ENCODE results near the gene TMEM50B. TPM values are rescaled to one million over a fixed set of nuclear protein-coding genes. Genes with fewer than 3 reads are reported as not detected.
"Not testable (repeated sequence)": the region's sequence is repeated elsewhere in the genome, so short reads cannot be mapped to it uniquely, and the experiment has no call there.

The TMEM50B gene
- total RNA-seq, 1 donor from 2014 or later, result 22.3 TPM

- no peak for DNase-seq (ENCODE audit: low spot score)
These were observed 46.8 kb downstream of the TMEM50B start for GRCh38 chr21:33433001-33433400.

GRCh38 chr21:33432496-33432895 lies 47.3 kb downstream of the TMEM50B start:
- no peak for ATAC-seq
- no peak for DNase-seq (ENCODE audit: low spot score)

More at GRCh38 chr21:33433001-33433400, 46.8 kb downstream of the TMEM50B start:
- ATAC-seq, result no peak

- ATAC-seq (no peak), DNase-seq (ENCODE audit: low spot score) (no peak)
These were observed 48.9 kb downstream of the TMEM50B start for GRCh38 chr21:33430858-33431257.

- no peak for DNase-seq (ENCODE audit: low spot score)
These were observed 51.1 kb downstream of the TMEM50B start for GRCh38 chr21:33428669-33429068.

GRCh38 chr21:33427051-33427450 lies 52.7 kb downstream of the TMEM50B start:
- DNase-seq (ENCODE audit: low spot score), result no peak
- no peak for ATAC-seq

More at GRCh38 chr21:33428669-33429068, 51.1 kb downstream of the TMEM50B start:
- ATAC-seq, result peak; percentile 44

- no peak for DNase-seq (ENCODE audit: low spot score)
These were observed 53.9 kb downstream of the TMEM50B start for GRCh38 chr21:33425825-33426224.

GRCh38 chr21:33424214-33424613 lies 55.6 kb downstream of the TMEM50B start:
- ATAC-seq, result no peak
- DNase-seq (ENCODE audit: low spot score), result no peak

More at GRCh38 chr21:33425825-33426224, 53.9 kb downstream of the TMEM50B start:
- ATAC-seq, result peak; percentile 40

GRCh38 chr21:33421713-33422393 lies 57.9 kb downstream of the TMEM50B start:
- no peak for DNase-seq (ENCODE audit: low spot score)
- ATAC-seq, result no peak

GRCh38 chr21:33419538-33420123 lies 60.1 kb downstream of the TMEM50B start:
- ATAC-seq, result peak; percentile 38
- DNase-seq (ENCODE audit: low spot score), result no peak

- no peak for DNase-seq (ENCODE audit: low spot score)
- peak; percentile 39 for ATAC-seq
These were observed 61.1 kb downstream of the TMEM50B start for GRCh38 chr21:33418691-33419090.

- ATAC-seq (no peak), DNase-seq (ENCODE audit: low spot score) (no peak)
These were observed 64.8 kb downstream of the TMEM50B start for GRCh38 chr21:33414926-33415325.

GRCh38 chr21:33414068-33414467 lies 65.7 kb downstream of the TMEM50B start:
- no peak for ATAC-seq
- no peak for DNase-seq (ENCODE audit: low spot score)

- peak; percentile 94 for ATAC-seq
- peak; percentile 72 for DNase-seq (ENCODE audit: low spot score)
These were observed 66.8 kb downstream of the TMEM50B start for GRCh38 chr21:33412832-33413519.

GRCh38 chr21:33412439-33412831 lies 67.3 kb downstream of the TMEM50B start:
- ATAC-seq; DNase-seq (ENCODE audit: low spot score): not testable (repeated sequence)

- DNase-seq (ENCODE audit: low spot score) (no peak), ATAC-seq (no peak)
These were observed 67.8 kb downstream of the TMEM50B start for GRCh38 chr21:33411949-33412430.

- no peak for DNase-seq (ENCODE audit: low spot score)
- no peak for ATAC-seq
These were observed 73.3 kb downstream of the TMEM50B start for GRCh38 chr21:33406493-33406892.

- peak; percentile 58 for ATAC-seq
- DNase-seq (ENCODE audit: low spot score), result peak; percentile 76
These were observed 75.8 kb downstream of the TMEM50B start for GRCh38 chr21:33403786-33404585.

- DNase-seq (ENCODE audit: low spot score), result peak; percentile 71
- peak; percentile 59 for ATAC-seq
These were observed 76.5 kb downstream of the TMEM50B start, which contains the start of gene IFNGR2 for GRCh38 chr21:33403128-33403785. IFNGR2 (plus strand) TSS chr21:33403413; CDS start chr21:33403544, 131 bp downstream.

- no peak for ATAC-seq
- DNase-seq (ENCODE audit: low spot score), result peak; percentile 59
These were observed 77.5 kb downstream of the TMEM50B start for GRCh38 chr21:33402001-33402979.
